GM18870 (cell line): ENCODE results near the gene ANKS1A.

ENCODE experiments used
- ATAC-seq: cut with Tn5 transposase; IDR thresholded peaks from one replicate; pipeline ENCODE4 v1.9.1; 2021; ENCODE audit warnings: moderate library complexity; ENCODE audit not compliant: unreplicated experiment

The ANKS1A gene

DNA sequence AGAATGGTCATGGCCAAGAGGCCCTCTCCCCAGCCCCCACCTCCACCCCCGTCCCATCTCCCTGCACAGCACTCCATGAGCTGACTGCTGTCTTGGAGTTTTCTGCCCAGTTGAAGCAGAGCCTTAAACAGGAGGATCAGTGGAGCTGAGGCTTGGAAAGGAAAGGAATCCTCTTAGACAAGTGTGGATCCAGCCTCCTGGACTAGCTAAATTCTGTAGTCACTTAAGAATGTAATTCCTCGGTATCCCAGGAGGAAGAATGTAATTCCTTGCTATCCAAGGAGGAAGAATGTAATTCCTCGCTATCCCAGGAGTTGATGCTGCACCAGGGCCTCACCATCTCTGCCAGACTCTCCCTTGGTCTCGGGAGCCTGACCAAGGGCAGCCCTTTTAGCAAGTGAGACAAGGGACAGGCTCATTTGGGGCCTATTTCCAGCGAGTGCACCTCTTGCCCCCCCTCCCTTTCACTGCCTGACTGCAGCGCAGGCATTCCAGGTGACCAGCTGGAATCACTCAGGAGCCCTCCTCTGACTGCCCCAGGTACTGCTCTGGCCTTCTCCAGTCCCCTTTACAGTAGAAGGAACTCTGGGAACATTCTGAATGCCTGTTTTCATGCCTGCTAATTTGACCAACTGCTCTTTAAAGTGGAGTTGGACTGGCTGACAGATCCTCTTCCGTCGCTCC is 175.8 kb downstream of the ANKS1A start:
- no peak for ATAC-seq

DNA sequence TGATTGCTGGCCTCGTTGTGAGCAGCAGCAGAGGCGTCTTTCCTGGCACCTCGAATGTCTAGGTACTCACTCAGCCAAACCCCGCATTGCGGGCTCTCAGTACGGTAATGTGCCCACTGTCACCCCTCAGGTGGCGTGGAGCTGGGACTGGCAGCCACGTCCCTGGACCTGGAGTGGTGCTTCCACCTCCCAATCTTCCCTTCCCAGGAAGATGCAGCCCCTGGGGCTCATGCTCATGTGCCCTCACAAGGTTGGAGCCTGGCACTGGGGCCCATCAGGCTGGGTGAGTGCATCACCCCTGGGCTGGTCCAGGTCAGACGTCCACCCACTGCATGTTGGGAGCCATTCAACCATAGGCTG is 176.4 kb downstream of the ANKS1A start:
- ATAC-seq: no peak

DNA sequence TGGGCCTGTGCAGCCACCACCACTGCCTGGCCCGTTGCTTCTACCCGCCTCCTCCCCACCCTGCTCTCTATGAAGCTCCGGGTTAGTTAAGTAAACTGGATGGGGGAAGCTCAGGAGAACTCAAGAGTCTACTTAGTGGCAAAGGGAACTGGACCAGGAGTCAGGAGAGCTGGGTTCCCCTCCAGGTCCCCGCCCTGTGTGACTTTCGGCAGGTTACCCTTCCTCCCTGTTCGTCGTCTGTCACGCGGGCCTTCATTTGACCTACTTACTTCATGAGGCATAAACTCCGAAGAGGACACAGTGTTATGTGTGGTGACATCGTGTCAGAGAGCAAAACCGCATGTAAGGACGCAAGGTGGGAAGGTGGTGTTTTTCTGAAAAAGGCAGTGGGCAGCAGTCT is 176.8 kb downstream of the ANKS1A start:
- no peak for ATAC-seq

DNA sequence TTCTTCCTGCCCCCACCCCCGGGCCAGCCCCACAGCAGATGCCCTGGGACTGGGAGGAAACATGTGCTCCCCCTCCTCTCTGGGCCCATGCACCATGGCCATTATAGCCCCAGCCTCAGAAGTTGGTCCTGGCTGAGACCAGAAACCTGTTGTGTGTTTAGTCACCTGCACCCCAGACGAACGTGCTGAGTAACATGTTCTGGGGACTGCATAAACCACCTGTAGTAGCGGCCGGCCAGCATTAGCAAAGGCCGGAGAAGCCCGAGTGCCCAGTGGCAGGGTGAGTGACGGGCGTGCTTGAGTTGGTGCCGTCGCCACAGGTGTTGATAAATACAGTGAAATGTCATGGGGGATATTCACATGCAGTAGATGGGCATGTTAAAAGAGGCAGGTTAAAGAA is 178.2 kb downstream of the ANKS1A start:
- no peak for ATAC-seq

DNA sequence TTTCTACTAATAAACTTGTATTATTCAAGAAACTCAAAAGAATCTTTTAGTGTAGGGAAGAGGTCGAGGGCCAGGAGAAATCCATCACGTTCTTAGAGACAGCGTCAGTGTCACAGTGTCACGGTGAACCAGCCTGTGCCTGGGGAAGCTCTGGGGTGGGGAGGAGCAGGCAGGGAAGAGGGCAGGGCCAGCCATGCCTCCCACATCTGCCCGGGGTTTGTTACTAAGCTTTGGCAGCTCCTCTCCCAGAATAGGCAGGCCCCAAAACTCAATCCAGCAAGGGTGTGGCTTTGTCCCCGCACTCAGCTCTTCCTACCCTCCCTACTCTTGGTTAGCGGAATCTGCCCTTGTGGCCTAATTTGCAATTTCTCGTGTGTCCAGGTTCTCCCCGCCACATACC is 179.2 kb downstream of the ANKS1A start:
- no peak for ATAC-seq

DNA sequence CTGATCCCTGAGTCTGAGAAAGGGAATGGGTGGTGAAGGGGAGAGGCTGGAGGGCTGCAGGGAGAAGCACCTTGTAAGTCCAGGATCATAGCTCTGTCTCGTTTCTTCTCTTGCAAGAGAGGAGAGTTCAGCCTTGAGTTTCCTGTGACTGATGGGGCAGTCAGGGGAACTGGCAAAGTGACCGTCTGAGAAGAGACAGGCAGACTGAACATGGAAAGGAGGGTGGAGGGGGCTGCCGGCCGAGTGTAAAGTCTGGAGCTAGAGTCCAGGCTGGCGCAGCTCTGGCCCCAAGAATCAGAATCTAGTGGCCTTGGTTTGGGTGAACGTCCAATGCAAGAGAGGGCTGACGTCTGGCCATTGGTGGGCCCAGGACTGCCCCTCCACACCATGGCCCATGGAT is 179.6 kb downstream of the ANKS1A start:
- no peak for ATAC-seq

DNA sequence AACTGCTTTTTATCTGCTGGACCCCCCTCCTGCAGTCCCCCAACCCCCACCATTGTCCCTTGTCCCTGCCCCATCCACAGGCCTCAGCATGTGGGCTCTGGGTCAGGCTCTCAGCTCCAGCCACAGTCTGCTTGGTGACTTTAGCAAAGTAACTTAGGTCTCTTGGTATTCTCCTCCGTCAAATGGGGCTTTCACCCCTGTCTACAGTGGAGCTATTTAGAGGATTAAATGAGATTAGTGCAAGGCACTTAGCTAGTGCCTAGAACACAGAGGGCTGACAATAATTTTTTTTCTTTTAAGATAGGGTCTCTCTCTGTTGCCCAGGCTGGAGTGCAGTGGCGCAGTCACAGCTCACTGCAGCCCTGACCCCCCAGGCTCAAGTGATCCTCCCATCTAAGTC is 180.2 kb downstream of the ANKS1A start:
- no peak for ATAC-seq

DNA sequence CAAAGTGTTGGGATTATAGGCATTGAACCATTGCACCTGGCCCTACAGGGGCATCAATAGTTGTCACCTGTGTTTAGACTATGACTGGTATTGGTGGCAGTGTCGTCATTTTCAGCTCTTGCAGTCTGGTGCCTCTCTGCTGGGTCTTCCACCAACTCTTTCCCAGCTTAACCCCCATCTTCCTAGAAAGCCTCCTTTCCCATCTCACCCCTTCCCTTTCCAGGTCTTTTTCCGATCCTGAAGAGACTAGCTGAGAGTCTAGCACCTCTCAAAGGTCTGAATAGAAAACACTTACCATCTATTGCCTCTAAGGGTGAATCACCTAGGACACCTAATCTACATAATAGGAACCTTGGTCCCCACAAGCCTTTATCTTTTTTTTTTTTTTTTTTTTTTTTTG is 181.1 kb downstream of the ANKS1A start:
- no peak for ATAC-seq

DNA sequence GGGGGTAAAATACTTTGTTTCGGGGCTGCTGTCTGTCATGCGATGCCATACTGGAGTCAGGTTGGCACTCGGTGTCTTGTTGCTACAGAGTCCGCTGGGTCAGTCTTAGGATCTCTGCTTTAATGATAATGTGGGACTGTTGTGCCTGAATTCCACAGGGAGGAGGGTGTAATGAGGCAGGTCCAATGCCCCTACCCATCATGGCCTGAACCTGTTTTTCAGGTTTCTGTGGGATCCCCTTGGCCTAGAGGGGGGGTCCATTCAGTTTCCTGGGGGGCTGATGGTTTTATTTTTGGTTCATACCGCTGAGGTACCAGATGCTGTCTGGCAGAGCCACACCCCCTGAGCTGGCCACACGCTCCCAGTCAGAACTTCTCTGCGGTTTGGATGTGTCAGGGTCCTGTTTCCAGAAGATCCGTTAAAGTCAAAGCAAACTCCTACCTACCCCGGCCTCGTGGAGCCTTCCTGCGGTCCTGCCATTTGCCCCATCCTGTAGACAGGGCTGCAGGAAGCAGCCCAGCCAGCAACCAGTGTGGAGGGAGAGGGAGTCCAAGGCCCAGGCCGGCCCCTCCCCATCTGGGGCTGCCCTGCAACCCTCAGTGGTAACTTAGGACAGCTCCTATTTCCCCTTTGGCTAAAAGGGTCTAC is 182.4 kb downstream of the ANKS1A start:
- ATAC-seq: no peak

DNA sequence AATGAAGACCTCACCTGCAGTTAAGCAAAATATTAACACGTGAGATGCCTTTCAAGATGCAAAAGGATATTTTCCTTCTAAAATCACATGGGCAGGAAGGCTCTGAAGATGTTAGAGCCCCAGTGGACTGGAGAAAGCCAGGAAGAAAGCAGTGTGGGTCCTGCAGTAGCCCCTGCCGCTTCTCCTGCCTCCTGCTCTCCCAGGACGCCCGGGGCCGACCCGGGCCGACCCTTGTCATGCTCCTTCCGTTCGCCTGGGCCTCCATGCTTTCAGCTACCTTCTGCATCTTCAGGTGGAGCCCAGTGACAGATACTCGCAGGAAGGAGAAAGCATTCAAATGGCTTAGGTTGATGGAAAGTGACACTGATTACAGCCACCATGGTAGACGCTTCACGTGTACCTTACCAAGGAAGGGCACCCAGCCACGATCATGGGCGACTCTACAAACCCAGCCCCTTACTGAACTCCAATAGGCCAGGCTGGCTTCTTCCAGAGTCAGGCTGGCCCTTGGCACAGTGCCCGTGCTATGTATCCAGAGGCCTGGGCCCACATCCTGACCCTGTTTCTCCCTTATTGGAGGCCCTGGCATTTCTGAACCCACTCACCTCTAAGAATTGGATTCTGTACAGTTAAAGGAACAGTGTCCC is 183.1 kb downstream of the ANKS1A start:
- ATAC-seq: no peak

DNA sequence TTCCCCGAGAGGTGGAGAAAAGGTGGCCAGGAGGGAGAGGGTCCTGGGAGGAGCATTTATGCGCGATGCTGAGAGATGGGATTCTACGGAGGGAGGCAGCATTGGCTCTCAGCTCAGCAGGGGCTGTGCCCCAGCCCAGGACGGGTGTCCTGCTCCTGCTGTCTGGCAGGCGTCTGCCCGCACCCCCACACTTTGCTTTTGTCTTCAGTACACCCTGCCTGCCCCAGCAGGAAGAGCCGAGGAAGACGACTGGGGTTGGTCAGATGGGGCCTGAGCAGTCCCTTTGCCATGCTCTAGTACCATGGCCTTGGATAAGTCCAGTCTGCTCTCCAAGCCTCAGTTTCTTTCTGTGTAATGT is 183.6 kb downstream of the ANKS1A start:
- no peak for ATAC-seq

DNA sequence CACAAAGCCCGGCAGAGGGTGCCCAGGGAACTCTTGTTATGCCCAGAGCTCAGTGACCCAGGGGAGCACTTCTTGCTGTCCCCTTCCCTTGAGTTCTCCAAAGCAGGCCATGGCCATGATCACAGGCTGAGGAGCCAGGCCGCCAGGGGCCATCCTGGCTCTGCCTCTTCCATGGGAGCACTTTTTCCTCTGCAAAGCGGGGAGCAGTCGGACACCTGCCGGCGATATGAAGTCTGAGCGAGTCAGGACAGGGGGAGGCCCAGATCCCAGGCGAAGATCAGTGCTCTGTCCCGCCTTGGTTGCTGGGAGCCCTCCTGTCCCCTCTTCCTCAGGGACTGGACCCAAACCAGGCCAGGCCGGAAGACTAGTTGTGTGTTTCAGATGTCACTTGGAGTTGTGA is 184.2 kb downstream of the ANKS1A start:
- no peak for ATAC-seq

DNA sequence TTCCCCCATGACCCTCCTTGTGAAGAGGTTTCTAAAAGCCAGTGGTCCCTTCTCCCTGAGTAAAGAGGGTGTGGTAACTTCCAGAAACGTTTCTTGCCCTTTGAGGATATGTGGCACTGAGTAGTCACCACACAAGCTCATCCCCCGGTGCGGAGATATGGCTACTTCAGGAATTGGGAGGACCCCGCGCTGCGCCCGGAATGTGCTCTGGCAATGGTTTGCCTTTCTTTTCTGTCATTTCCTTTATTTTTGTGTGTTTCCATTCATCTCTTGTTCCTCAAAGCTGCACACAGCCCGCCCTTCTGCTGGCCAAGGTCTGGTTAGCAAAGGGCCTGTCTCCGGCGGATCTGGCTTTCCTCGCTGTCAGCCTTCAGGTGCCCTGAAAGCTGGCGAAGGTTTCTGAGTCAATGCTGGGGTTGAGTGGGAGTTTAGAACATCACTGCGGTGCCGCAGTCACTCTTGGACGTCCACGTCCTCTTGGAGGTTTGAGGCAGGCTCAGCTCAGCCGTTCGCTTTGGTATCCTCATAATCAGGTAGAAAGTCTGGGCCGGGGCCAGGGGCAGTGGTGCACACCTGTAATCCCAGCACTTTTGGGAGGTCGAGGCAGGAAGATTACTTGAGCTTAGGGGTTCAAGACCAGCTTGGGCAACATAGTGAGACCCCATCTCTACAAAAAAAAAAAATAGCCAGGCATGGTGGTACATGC is 184.9 kb downstream of the ANKS1A start:
- ATAC-seq: no peak

DNA sequence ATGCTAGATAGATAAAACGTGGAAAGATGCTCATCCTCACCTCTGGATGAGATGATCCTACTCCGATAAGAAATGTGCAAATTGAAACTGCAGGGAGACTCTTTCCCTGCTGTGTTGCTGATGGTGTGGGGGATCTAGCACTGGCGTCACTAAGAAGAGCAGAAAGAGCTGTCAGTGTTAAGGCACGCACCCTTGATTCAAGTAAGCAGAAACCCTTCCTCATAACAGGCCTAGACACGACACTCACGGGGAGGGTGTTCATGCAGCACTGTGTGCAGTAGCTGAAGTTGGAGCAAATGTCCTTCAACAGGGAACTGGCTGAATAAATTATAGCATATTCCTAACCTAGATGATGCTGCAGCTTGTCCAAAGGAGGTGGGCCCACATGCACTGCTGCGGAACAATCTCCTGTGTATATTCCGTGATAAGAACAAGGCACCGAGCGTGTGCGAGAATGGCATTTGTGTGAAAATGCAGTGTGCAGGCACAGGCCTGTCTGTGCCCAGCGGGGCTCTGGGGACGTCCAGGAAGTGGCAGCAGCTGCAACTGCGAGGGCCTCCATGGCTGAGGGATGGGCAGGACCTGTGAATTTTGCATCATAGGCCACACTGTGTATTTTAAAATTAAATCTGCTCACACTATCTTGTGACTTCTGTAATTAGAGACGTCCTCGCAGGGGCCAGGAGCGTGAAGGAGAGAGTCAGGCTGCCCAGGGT is 188.1 kb downstream of the ANKS1A start:
- no peak for ATAC-seq

DNA sequence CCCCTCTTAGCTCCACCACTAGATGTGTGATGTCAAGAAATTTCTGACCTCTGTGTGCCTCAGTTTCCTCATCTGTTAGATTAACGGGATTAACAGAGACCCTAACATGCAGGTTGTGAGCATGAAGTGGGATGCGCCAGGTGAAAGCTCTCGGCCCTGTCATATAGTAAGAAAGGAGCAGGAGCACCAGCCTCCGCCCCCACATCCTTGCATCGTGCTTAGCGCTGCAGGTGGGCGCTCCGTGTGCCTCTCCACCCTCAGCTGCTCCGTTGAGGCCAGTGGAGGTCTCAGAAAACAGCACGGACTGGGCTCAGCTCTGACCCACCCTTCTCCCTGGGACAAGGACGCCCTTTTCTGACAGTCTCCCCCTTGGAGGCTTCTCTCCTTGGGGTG is 188.7 kb downstream of the ANKS1A start:
- no peak for ATAC-seq

DNA sequence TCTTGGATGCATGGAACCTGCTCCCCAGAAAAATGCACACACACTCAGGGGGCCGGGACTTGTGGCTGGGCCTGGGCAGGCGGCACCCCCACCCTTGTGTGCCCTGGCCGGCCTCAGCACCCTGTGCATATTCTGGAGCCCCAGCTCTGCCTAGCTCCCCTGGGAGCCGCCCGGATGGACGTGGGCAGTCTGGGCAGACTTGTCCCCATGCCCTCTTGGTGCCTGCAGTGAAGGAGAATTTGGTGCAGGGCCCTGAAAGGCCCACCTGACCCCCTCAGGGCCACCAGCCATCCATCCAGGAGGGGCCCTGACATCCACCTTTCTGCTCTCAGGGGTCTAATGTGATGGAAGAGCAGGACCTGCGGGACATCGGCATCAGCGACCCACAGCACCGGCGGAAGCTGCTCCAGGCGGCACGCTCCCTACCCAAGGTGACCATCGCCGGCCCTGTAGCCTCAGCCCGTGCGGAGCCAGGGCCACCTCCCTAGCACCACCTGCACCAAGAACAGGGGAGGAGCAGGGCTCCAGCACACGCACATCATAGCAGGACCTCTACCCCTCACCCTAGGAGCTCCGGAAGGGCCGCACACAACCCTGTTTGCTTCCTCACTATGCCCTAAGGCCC is 189.3 kb downstream of the ANKS1A start:
- no peak for ATAC-seq

DNA sequence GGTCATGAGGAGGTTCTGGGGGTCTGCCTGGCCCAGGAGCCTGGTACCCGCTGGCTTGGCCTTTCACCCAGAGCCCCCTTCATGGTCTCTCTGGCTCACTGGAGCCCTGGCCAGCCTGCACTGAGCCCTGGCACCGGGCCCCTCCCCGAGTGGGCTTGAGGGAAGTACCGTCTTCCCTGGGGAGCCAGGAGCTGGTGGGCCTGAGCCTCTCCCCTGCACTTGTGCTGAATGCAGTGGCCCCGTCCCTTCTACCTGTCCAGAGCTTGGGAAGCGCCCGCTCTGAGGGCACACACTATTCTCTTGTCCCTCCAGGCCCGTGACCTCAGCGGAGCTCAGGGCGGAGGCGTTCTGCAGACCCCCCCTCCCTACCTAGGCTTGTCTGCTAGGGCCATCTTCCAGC is 189.8 kb downstream of the ANKS1A start:
- no peak for ATAC-seq

DNA sequence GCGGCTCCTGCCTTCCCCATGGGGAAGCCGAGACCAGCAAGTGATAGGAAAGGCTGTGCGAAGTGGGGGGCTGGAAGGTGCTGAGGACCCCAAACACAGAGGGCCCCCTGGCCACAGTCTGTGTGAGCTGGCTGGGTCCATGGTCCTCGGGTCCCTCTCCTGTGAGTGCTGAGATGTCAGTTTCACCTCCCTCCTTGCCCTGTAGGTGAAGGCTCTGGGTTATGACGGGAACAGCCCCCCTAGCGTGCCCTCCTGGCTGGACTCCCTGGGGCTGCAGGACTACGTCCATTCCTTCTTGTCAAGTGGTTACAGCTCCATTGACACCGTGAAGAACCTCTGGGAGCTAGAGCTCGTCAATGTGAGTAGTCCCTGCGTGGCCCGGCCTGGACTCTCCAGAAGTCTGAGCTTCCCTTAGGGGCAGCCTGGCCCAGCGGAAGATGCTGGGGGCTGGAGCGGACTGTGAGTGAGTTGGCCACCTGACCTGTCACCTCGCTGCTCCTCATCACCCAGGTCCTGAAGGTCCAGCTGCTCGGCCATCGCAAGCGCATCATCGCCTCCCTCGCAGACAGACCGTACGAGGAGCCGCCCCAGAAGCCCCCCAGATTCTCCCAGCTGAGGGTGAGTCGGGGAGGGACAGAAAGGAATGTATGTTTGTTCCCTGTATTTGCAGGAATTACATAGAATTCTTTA is 190.4 kb downstream of the ANKS1A start:
- no peak for ATAC-seq

DNA sequence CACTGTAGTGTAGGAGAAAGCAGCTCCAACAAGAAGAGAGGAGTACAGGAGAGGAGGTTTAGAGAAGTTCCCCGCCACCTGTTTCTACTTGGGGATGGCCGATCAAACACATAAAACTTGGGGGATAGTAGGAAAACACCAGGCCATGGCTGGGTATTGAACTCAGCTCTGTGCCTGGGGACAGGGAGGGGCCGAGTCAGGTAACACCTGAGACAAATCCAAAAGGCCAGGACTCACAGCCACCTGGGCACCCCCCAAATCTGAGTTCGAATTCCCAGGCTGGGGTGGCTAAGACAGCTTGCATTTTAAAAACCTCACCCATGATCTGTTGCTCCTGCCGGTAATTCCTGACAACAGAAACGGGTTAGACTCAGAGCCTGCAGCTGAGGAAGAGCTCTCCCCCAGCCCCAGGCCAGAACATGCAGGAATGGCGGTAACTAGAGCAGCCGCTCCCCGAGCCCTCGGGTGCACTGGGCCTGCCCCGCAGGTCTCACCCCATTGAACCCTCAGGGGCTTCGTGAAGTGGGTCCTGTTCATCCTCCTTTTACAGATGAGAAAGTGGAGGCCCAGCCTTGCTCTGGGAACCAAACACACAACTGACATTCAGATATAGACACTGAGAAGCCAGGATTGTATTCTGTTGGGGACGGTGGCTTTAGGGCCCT is 191.1 kb downstream of the ANKS1A start:
- no peak for ATAC-seq
